Activated CD8-positive, alpha-beta T cell treated with anti-CD3 and anti-CD28 coated beads for 36 hours (primary cell): ENCODE data around the gene CASTOR1. TPM values are rescaled to one million over a fixed set of nuclear protein-coding genes. Genes with fewer than 3 reads are reported as not detected.

Source experiments
- ATAC-seq: fragments of 200-7000 bp; cut with Tn5 transposase; one replicate; pipeline ENCODE4 v1.10.0; 2021; ENCODE audit warnings: mild to moderate bottlenecking, moderate library complexity
- CTCF ChIA-PET: fragments of 350-600 bp; sonication (Branson Sonifier 250); formaldehyde crosslinking; loops from one replicate; lab custom pipeline; 2021; ENCODE audit warnings: antibody characterized with exemption; lab: Charles Lee
- POLR2A ChIA-PET: fragments of 350-600 bp; sonication (Branson Sonifier 250); formaldehyde crosslinking; loops from one replicate; lab custom pipeline; 2021; ENCODE audit warnings: antibody characterized with exemption; lab: Charles Lee
- DNase-seq: peaks from one replicate; pipeline ENCODE4 v3.0.0-alpha.2; 2020
- H3K27ac Mint-ChIP-seq: one replicate; pipeline ENCODE4 v1.8.0; 2021; ENCODE audit warnings: mild to moderate bottlenecking, mixed read lengths
- H3K27me3 Mint-ChIP-seq: one replicate; pipeline ENCODE4 v1.8.0; 2021; ENCODE audit warnings: mixed read lengths
- H3K36me3 Mint-ChIP-seq: one replicate; pipeline ENCODE4 v1.8.0; 2021; ENCODE audit warnings: low read depth, mixed read lengths
- H3K4me1 Mint-ChIP-seq: one replicate; pipeline ENCODE4 v1.8.0; 2021; ENCODE audit warnings: low read depth, mixed read lengths
- H3K4me3 Mint-ChIP-seq: one replicate; pipeline ENCODE4 v1.8.0; 2021; ENCODE audit warnings: mild to moderate bottlenecking, moderate library complexity, mixed read lengths
- H3K9me3 Mint-ChIP-seq: one replicate; pipeline ENCODE4 v1.8.0; 2021; ENCODE audit warnings: mixed read lengths
- CTCF ChIP-seq: fragments of 200-600 bp; IDR thresholded peaks from one replicate; pipeline ENCODE4 v1.8.0; 2022; ENCODE audit warnings: antibody characterized with exemption, mild to moderate bottlenecking
- intact Hi-C: fragments of 100-400 bp; cut with micrococcal nuclease; formaldehyde crosslinking; loops from one replicate; pipeline ENCODE4 v1.10.0; 2022
- total RNA-seq, 2 experiments: library from RNA; stranded (reverse); gene quantifications; one replicate each; pipeline ENCODE4 v1.2.3, GENCODE V29; 2021

The CASTOR1 gene
- total RNA-seq, 2 experiments from 2014 or later = 4.2 to 5.1 TPM

- ATAC-seq (no peak), DNase-seq (no peak)
- peak overlapping the region; percentile 81 for H3K4me3 Mint-ChIP-seq
- intact Hi-C loops = loop anchor here (2.0 kb wide), 1 partner anchor 15 kb away; no protein-coding TSS in a partner anchor
- CTCF ChIA-PET = interaction anchor here (0.7 to 8.3 kb wide), 3 partner anchors 11 to 36 kb away, joined by 3 to 98 read pairs (median 17); partner anchors contain the start of gene CASTOR1
- H3K27ac Mint-ChIP-seq = peak overlapping the region; percentile 81
- no peak for TF ChIP-seq CTCF
- peaks cover 48% of the 10 kb centered on the region for H3K4me1 Mint-ChIP-seq
- H3K9me3 Mint-ChIP-seq = no peaks in the 10 kb centered on the region
- POLR2A ChIA-PET = interaction anchor here (1.0 to 8.5 kb wide), 8 partner anchors 13 to 61 kb away, joined by 3 to 68 read pairs (median 6); partner anchors contain the start of genes CASTOR1, CCDC157 and SF3A1
- H3K27me3 Mint-ChIP-seq = no peaks in the 10 kb centered on the region
- H3K36me3 Mint-ChIP-seq = peaks cover 20% of the 10 kb centered on the region
Measured at GRCh38 chr22:30325724-30326254, 36.5 kb upstream of the CASTOR1 start.

GRCh38 chr22:30325065-30325720 is 35.9 kb upstream of the CASTOR1 start:
- Mint-ChIP-seq H3K4me1 (peaks cover 54% of the 10 kb centered on the region), H3K27me3 (no peaks in the 10 kb centered on the region), H3K4me3 (peak overlapping the region; percentile 81), H3K36me3 (peaks cover 15% of the 10 kb centered on the region), H3K27ac (peak overlapping the region; percentile 81), H3K9me3 (no peaks in the 10 kb centered on the region)
- ChIA-PET CTCF (interaction anchor here (0.7 to 8.3 kb wide), 6 partner anchors 11 to 237 kb away, joined by 3 to 98 read pairs (median 4); partner anchors contain the start of gene CASTOR1), POLR2A (interaction anchor here (0.7 to 8.5 kb wide), 11 partner anchors 10 to 60 kb away, joined by 3 to 68 read pairs (median 6); partner anchors contain the start of genes CASTOR1, CCDC157 and SF3A1)
- intact Hi-C loops = loop anchor here (2.0 kb wide), 1 partner anchor 14 kb away; no protein-coding TSS in a partner anchor
- no peak for ATAC-seq
- no peak for DNase-seq
- TF ChIP-seq CTCF = no peak

GRCh38 chr22:30324014-30324730 is 34.9 kb upstream of the CASTOR1 start:
- POLR2A ChIA-PET = interaction anchor here (0.7 to 8.5 kb wide), 9 partner anchors 11 to 66 kb away, joined by 3 to 68 read pairs (median 4); partner anchors contain the start of gene CASTOR1
- Mint-ChIP-seq H3K27me3 (no peaks in the 10 kb centered on the region), H3K36me3 (peaks cover 12% of the 10 kb centered on the region), H3K27ac (peak overlapping the region; percentile 81), H3K4me3 (peak overlapping the region; percentile 81), H3K4me1 (peaks cover 62% of the 10 kb centered on the region), H3K9me3 (no peaks in the 10 kb centered on the region)
- no peak for TF ChIP-seq CTCF
- ATAC-seq (peak; percentile 40), DNase-seq (peak; percentile 79)
- intact Hi-C loops = loop anchor here (2.0 kb wide), 1 partner anchor 13 kb away; no protein-coding TSS in a partner anchor
- CTCF ChIA-PET = interaction anchor here (0.9 to 8.3 kb wide), 5 partner anchors 10 to 236 kb away, joined by 3 to 98 read pairs (median 4); partner anchors contain the start of gene CASTOR1

GRCh38 chr22:30323246-30323645 is 33.9 kb upstream of the CASTOR1 start:
- ChIA-PET POLR2A (interaction anchor here (0.9 to 8.5 kb wide), 6 partner anchors 10 to 101 kb away, joined by 3 to 68 read pairs (median 5); no protein-coding TSS in a partner anchor), CTCF (interaction anchor here (1.5 to 8.3 kb wide), 5 partner anchors 9 to 33 kb away, joined by 4 to 98 read pairs (median 5); partner anchors contain the start of gene CASTOR1)
- Mint-ChIP-seq H3K36me3 (peaks cover 11% of the 10 kb centered on the region), H3K4me3 (no peak overlapping the region), H3K4me1 (peaks cover 72% of the 10 kb centered on the region), H3K9me3 (no peaks in the 10 kb centered on the region), H3K27me3 (no peaks in the 10 kb centered on the region), H3K27ac (peak overlapping the region; percentile 49)
- ATAC-seq (no peak), DNase-seq (no peak)
- intact Hi-C loops = no loop called here
- no peak for TF ChIP-seq CTCF
